NOMO-1 treated with dmso at 0.1 percent for 144 hours (cell line): ENCODE results near the gene DDX20.
"Not testable (repeated sequence)": the region's sequence is repeated elsewhere in the genome, so short reads cannot be mapped to it uniquely, and the experiment has no call there.

Experiments used
- DNase-seq: peaks from one replicate; lab custom pipeline; 2025; ENCODE audit not compliant: unreplicated experiment; lab: John Stamatoyannopoulos, UW

Gene DDX20

DNA sequence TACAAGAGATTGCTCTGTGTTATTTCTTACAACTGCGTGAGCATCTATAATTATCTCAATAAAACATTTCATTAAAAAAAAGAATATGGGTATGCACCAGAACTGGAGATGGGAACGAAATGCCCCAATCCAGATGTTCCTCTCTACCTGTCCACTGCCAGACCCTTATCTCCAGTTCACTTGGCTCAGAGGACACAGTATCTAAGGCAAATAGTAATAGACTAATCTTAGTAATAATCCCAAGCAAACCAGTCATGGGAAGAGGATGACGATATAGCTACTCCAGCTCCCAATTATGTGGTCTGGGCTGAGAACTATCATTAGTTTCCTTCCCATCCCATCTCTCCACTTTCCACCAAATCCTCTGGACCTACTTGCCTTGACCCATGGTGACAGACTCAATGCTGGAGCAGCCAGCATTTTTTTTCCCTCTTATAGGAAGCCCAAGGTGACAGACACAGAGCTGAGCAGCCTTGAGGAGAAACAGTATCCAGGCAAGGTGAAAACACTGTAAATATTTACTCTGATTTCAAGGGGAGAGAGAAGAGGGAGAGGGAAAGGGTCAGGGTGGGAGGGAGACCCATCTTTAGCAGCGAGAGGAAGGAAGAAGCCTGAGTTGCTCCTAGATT lies 28.7 kb downstream of the DDX20 start:
- no peak for DNase-seq

DNA sequence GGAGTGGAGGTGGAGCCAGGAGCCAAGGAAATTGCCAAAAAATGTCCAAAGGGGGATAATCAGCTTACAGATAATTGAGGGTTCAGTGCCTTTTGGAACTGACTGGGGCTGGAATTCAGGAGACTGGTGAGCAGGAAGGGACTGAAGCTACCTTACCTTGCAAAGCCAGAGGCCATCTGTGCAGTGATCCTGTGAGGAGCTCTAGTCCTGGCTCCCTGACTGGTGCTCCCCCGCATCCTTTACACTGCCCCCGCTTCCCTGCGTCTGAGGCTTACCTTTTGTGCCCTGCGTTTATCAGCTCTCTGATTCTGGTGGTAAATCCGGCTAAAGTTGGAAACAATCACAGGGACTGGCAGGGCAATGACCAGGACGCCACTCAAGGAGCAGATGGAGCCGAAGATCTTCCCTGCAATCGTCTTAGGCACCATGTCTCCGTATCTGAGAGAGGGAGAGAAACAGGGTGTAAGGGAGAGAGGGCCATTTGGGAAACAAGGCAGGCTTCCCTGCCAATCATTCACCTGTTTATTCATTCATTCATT lies 31.0 kb downstream of the DDX20 start:
- no peak for DNase-seq

DNA sequence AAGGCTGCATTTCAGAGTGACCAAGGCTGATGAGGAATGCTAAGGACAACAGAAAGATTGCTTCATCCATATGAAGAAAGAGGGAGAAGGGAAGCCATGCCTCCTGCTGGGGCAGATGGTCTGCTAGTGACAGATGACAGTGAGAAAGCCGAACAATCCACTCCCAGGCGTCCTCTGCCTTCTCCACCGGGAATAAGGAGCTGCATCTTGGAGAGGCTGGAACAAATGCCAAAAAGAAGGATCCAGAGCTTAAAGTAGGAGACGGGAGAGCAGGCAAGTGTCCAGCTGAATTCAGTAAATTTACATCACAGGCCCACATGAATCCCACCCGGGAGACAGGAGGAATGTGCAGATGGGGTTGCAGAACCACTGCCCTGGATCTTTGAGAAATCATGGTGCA lies 33.4 kb downstream of the DDX20 start:
- no peak for DNase-seq

GRCh38 chr1:111789666-111790316 lies 34.1 kb downstream of the DDX20 start:
- DNase-seq: no peak

DNA sequence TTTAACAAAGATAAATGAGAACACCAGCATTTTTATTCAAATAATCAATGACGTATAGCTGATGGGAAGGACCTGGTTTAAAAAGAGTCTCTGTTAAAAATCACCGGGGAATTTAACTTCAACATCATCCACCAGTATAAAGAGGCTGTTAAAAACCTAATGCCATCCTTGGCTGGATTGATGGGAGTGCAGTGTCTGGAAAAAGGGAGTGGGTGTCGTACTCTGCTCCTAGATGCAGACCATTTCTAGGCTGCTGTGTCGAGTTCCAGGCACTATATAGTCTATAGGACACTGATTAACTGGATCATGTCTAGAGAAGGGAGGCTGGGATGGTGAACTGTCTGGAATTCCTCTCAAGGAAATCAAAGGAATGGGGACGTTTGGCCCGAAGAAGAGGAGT lies 36.1 kb downstream of the DDX20 start:
- DNase-seq: no peak

DNA sequence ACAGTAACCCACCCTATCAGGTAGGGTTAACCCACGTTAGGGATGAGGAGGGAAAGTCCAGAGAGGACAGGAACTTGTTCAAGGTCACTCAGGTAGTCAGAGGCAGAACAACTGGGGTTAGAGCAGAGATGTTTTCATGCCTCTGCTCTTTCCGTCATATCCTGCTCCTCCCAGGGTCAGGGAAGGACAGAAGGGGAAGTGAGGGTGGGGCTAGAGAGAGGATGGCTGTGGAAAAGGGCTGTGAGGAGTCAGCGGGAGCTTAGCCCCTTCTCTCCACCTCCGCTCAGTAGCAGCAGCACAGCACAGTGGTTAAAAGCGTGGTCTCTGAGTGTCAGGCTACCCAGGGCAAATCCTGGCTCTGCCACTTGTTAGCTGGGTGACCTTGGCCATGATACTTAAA lies 36.5 kb downstream of the DDX20 start:
- DNase-seq: no peak

DNA sequence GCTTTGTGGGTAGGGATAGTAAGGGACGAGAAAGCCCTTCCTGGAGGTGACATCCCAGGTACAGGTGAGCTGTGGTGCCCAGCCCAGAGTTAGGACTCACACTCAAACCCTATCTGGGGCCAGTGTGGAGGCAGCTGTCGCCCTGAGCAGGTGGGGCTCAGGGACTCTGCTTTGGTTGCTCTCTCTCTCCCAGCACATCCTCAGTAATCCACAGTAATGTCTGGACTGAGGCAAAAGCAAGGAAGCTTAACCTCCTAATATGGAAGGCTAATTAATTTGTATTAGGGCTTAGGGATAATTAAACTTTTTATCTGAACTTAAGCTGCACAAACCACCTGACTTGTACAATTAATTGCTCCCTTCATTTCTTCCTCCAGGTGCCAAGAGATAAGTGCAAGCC lies 38.2 kb downstream of the DDX20 start:
- no peak for DNase-seq

DNA sequence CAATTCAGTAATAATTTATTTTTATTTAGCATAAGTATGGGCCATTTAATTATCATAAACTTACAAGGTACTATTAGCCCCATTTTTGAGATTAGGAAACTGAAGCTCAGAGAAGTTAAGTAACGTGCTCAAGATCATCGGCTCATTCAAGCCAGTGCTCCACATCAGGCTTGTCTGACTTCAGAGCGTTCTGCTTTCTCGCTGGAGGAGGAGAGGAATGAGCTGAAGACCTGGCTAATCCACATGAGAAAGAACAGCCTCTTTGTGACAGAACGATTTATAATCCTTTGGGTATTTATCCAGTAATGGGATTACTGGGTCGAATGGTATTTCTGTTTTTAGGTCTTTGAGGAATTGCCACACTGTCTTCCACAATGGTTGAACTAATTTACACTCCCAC lies 39.7 kb downstream of the DDX20 start:
- no peak for DNase-seq

DNA sequence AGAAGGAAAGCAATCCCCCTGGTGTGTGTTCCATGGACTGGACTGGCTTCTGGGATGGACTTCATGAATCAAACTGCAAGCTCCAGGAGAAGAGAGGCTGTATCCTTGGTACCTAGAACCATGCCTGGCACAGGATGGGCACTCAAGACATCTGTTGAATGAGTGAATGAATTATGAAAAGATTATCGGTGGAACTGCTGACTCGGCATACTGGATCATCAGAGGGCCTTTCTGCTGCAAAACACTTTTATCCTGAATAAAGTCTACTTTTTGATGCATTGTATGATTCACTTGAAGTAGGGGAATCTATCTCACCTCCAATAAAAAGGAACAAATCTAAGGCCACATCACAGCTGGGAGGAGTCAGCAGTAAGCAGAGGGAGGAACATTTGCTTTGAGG lies 42.9 kb downstream of the DDX20 start:
- DNase-seq: no peak

DNA sequence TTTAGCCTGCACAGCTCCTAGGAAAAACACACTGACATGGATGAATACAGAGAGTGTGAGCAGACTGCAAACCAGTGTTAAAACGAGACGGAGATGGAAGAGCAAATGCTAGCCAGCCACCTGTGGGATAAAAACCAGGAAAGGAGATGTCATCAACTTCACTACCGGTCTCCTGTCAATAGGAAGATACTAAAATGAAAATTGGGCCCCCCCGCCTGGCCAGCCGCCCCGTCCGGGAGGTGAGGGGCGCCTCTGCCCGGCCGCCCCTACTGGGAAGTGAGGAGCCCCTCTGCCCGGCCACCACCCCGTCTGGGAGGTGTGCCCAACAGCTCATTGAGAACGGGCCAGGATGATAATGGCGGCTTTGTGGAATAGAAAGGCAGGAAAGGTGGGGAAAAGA lies 44.0 kb downstream of the DDX20 start:
- not testable (repeated sequence) for DNase-seq

GRCh38 chr1:111801071-111801850 lies 45.6 kb downstream of the DDX20 start:
- no peak for DNase-seq

- DNase-seq: no peak
Measured at GRCh38 chr1:111802110-111802509, 46.4 kb downstream of the DDX20 start.

DNA sequence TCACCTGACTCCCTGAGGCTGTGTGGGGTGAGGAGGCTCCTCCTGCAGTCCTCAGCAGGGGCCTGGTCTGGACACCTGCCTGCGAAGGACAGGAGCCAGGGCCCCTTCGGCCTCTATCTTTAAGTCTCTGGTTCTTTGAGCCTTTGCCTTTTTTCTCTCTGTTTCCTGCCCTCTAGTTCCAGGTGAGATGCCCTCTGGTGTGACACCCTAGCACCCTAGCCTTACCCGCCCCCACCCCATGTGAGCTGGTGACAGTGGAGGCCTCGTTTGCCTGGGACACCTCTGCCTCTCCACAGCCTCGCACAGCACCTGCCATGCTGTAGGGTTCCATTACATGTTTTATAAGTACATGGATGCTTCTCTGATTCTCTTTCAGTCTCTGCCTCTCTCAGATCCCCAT lies 47.3 kb downstream of the DDX20 start:
- no peak for DNase-seq

DNA sequence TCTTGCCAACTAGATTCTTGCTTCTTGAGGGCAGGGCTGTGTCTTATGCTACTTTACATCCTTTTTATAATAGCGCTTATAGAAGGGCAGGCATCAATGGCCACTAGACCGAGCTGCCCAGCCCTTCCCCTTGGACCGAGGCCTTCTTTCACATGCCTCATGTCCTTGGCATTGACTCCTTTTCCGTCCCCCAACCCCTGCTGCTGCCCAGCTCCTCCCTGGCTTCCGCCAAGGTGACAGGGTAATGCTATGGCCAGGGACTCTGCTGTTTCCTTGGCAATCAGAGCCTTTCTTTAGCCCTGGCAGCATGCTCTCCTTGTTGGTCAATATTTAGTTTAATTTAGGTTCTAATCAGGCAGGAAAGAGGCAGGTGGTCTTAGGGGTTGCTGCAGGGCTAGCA lies 48.2 kb downstream of the DDX20 start:
- DNase-seq: no peak

- no peak for DNase-seq
Measured at GRCh38 chr1:111804776-111805175, 49.1 kb downstream of the DDX20 start.

DNA sequence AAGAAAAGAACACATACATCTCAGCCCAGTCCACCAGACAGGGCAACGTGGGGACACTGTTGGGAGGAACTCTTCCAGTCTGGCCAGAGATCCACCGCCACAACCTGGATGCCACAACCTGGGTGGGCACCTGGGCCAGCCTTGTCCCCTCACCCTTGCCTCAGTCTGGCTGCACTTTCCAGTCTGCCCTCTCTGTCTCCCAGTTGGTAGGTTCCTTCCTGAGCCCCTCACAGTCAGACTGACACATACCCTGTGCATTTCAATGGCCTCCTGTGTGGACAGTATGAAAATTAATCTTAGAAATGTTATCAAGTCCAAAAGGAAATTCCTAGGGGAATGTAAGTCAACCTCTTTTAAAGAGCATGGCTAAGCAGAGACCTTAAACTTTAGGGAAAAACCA lies 49.5 kb downstream of the DDX20 start:
- DNase-seq: no peak

DNA sequence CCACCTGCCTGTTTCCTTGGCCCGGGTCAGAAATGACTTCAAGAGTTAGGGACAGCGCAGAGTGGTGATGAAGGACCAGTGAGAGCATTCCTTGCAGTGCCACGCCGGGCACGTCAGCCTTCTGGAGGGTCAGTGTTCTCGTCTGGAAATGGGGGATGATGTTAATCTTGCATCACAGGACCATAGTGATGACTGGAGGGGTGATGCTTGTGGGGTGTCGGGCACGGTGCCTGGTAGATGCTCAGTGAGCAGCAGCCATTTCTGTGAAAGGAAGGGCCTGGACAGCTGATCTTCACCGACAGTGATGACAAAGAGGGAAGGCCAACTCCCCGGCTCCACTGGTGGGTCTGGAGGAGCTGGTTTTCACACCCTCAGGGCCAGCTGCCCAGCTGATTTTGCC lies 56.2 kb downstream of the DDX20 start:
- DNase-seq: no peak

DNA sequence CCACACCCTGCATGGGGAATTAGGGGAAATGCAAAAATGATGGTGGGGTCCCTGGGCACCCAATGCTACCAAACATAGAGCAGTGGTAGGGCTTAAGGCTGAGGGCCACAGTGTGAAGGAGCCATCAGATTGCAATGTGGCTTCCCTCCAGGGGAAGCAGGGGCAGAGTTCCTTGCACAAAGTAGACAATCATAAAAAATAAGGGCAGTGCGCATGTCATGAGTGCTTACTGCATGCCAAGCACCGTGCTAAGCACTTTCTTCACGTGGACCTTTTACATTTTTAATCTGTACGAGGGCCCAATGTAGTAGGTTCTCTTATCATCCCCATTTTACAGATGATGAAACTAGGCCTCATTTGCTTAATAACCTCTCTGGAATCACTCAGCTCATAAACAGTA lies 56.6 kb downstream of the DDX20 start:
- no peak for DNase-seq

- DNase-seq: no peak
Measured at GRCh38 chr1:111813440-111814304, 58.0 kb downstream of the DDX20 start.

DNA sequence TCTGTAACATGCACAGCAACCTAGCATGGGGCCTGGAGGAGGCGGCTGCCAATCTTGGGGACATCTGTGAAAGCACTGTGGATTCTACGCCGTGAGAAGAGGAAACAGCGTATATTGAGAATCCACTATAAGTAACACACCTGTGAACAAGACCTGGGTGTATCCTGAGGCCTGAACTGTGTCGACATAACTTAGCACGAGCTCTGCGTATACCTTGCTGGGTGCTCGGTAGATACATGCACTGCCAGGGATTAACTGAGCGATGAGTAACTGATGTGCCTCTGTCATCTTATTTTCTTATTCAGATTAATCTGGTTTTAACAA lies 58.6 kb downstream of the DDX20 start:
- DNase-seq: no peak

- no peak for DNase-seq
Measured at GRCh38 chr1:111814642-111815041, 58.9 kb downstream of the DDX20 start.
